NCI-H524 treated with DMSO at 0.1 percent for 48 hours (cell line): ENCODE data around the gene MSTO1.
A peak's percentile ranks its signal among the peaks of the same experiment; 100 is the strongest.
"Not testable (repeated sequence)": the region's sequence is repeated elsewhere in the genome, so short reads cannot be mapped to it uniquely, and the experiment has no call there.

Experiments
- DNase-seq: peaks from one replicate; lab custom pipeline; 2025; lab: John Stamatoyannopoulos, UW

MSTO1 gene

DNA sequence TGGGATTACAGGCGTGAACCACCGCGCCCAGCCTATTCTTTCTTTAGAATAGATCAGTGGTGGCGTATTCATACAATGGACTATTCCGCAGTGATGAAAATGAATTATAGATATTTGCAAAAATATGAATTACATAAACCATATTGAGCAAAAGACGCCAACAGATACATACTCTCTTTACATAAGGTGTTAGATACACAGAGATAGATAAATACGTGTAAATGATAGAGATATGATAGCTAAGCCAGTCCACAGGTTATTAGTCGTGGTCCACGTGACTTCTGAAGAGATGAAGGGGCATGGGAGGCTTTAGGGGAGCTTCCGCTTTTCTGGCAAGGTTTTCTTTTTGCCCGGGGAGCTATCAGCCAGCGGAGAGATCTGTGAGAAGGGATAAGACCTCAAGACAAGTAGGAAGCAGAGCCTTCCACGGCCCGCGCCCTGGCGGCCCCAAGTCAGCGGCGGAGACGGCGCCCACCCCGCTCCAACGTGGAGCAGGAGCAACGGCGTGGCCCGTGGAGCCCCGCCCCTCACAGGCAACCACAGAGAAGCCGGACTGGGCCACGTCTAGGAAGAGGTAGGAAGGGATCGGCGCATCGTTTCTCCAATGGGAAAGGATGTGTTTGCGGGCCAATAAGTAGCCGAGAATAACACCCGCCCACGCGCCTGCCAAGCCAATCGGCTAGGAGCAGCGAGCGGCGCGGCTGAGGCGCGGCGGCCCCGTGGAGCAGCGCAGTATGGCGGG, at the start of gene MSTO1:
Gene MSTO1 (plus strand): TSS at position 704 of the 742 bp plus-strand sequence. CDS start 31 bp downstream, at position 735.
- DNase-seq, result peak; percentile 89

DNA sequence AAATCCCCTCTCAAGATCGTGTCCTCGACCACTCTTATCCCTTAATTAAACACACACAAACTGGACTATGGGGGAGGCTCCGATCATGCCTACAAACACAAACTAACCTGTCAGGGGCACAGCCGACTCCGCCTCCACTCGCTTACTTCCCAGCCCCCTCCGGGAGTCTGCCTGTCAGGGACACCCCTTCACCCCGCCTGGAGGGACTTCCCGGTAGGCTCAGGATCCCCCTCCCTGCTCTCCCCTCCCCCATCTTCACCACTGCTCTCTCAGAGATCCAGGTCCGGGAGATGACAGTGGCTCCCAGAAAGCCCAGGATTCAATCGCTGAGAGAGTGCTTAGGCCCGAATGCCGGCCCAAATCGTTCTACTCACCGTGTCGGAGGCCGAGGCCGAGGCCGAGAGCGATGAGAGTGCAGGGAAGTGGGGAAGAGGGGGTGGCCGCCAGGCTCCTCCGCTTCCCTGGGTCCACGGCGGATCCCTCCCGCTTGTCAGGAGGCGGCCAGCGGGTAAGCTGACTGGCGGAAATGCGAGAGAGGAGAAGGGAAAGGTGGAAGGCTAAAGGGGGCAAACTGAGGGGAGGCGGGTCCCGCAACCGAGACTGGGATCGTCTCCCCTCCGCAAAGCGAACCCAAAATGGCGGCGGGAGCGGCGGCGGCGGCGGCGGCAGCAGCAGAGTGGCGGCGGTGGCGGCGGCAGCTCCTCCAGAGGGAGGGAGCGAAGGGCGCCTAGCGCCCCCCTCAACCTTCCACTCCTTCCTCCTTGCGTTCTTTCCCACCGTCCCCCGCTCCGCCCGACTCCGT, 48.0 kb upstream of the MSTO1 start:
- DNase-seq, result not testable (repeated sequence)

DNA sequence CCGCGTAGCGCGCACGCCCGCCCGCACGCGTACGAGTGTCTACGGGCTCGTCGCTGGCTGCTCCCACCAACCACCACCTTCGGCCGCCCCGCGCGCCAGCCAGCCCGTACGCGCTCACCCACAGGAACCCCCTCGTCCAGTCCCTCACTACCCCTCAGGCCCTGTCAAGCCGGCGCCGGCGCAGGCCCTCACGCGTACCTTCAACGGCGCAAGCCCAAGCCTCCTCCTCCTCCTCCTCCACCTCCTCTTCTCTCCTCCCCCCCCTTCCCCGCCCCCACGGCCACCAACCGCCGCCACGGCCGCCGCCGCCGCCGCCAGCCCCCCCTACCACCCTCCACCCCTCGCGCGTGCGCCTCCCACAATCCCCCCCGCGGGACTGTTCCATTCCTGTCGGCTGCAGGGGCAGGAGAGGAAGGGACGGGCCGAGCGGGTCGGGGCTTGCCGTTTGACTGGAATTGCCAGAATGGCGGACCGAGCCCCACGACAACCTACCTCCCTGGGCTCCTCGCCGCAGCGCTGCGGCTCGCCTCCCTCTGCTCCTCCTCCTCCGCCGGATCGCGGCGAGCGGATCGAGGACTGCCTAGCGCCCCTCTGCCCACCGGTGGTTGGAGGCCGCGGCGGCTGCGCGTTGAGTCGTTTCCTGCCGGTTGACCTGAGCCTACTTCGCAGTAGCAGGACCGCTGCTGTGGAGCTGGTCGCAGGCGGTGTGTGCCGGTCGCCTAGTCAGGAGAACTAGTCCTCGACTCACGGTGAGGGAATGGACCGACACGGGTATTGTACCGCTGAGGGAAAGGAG, 47.2 kb upstream of the MSTO1 start, which contains the start of gene ASH1L:
Gene ASH1L (minus strand): TSS at position 223 of the 796 bp plus-strand sequence. CDS start 41,284 bp downstream, outside the sequence.
- DNase-seq, result peak; percentile 69

DNA sequence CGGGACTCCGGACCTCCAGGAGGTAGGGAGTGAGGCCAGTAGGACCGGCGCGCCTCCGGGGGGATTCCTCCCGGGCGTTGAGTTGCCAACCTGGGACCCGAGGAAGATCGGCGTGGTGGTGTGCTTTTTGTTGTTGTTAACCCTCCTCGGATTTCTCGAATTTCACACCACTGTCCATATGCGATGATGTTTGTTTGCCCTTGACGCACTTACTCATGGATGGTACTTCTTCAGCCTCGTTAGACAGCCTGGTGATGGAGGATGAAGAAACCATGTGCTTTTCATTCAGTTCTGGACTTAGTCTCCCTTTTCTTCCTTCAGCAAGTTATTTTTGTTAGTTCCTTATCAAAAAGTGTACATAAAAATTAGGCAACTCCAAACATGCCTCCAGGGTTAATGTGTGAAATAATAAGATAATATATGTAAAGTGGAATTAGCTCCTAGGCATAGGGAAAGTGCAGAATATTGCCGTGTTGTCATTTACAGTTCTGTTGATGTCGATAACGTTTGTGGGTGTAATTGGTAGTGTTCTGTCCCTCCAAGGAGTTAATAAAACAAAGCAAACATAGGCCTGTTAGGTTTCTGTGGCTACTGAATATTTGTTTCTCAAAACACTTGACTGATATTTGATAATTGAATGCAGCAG, 46.5 kb upstream of the MSTO1 start:
- not testable (repeated sequence) for DNase-seq

DNA sequence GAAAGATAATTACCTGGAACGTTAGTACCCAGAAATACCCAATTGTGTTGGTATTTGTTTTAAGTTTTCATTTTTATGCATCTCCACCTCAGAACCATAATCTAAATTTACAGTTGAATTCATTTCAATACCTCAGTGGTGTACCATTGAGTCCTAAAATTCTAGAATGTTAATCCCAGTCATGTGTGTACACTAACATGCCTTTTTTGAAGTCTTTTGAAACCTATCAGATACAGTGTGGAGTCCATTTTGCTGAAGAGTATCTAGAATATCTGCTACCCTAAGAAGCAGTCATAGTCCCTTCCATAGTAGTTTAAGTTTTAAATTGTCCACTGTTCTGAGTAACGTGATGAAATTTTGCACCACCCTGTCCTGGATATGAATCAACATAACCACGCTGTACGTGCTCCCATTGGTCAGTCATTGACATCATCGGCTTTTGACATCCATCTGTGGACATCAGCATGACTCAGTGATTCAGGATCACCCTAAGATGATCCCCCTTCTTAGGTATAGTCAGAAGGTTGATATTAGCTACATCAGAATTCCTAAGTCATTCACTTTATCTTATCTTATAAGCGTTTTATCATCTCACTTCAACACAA, 39.9 kb upstream of the MSTO1 start:
- no peak for DNase-seq

DNA sequence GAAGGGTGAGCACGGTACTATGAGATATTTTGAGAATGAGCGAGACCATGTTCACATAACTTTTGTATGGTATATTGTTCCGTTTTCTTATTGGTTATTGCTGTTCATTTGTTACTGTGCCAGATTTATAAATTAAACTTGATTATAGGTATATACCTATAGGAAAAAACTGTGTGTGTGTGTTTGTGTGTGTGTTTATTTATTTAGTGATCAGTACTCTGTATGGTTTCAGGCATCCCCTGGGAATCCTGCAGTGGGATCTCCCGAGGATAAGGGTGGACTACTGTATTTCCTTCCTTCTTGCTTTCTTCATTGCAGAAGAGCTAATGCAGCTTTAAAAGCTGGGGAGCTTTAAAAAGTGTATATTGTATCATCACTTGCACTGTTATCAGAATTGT, 39.4 kb upstream of the MSTO1 start:
- no peak for DNase-seq

DNA sequence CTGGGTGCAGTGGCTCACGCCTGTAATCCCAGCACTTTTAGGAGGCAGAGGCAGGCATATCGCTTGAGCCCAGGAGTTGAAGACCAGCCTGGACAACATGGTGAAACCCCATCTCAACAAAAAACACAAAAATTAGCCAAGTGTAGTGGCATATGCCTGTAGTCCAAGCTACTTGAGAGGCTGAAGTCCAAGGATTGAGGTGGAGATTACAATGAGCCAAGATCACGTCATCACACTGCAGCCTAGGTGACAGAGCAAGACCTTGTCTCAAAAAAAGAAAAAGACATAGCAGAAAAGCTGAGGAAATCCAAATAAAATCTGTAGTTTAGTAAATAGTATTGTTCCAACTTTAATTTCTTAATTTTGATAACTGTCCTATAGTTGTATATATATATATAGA, 35.9 kb upstream of the MSTO1 start:
- DNase-seq, result no peak

DNA sequence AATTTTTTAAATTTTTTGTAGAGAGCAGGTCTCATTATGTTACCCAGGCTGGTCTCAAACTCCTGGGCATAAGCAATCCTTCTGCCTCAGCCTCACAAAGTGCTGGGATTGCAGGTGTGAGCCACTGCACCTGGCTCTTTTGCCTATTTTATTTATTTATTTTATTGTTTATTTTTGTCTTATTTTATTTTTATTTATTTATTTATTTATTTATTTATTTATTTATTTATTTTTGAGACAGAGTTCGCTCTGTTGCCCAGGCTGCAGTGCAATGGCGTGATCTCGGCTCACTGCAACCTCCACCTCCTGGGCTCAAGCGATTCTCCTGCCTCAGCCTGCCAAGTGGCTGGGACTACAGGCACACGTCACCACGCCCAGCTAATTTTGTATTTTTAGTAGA, 34.4 kb upstream of the MSTO1 start:
- DNase-seq, result not testable (repeated sequence)

DNA sequence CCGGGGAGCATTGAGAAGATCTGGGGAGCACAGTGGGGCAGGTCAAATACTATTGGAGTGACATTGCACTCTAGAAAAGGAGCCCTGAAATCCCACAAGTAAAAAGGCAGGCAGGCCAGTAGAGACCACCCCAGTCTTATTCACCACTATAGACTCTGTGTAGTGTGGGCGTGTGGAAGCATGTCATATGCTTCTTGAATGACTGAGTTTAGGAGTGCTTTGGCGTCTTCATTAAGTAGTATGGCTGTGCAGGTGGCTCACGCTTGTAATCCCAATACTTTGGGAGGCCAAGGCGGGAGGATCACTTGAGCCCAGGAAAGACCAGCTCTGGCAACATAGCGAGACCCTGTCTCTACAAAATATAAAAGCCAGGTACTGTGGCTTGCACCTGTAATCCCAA, 26.2 kb upstream of the MSTO1 start:
- DNase-seq, result not testable (repeated sequence)

DNA sequence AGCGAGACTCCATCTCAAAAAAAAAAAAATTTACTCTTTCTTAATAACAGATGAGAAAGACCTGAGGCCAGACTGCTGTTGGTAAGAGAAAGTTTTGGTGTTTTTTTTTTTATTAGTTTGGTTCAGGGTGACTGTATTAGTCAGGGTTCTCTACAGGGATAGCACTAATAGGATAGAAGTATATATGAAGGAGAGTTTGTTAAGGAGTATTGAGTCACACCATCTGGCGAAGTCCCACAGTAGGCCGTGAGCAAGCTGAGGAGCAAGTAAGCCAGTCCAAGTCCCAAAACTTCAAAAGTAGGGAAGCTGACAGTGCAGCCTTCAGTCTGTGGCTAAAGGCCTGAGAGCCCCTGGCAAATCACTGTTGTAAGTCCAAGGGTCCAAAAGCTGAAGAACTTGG, 20.7 kb upstream of the MSTO1 start:
- DNase-seq, result not testable (repeated sequence)

DNA sequence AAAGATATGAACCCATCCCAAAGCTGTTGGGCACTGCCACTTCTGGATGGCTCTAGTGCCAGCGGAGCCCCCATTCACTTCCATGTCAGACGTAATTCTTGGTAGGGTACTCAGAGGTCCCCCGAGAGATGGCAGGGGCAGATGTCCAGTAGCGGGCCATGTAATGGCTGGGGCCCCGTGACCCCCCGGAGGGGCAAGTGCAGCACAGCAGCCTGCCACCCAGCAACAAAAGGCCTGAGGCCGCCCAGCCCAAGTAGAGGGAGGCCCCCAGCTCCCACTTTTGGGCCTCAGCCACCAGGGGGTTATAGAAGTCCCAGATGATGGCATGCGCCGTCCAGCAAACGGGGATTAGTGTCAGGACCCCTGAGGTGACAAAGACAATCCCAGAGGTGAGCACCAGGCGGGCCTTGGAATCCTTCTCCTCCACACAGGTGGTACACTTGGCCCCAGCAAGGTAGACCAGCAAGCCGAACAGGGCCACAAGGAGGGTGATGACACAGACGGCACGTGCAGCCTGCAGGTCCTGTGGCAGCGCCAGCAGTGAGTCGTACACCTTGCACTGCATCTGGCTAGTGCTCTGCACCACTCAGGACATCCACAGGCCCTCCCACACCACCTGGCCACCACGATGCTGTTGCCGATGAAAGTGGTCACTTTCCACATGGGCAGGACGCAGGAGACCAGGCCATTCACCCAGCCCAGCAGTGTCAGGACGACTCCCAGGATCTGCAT, 19.3 kb upstream of the MSTO1 start:
- DNase-seq, result not testable (repeated sequence)

DNA sequence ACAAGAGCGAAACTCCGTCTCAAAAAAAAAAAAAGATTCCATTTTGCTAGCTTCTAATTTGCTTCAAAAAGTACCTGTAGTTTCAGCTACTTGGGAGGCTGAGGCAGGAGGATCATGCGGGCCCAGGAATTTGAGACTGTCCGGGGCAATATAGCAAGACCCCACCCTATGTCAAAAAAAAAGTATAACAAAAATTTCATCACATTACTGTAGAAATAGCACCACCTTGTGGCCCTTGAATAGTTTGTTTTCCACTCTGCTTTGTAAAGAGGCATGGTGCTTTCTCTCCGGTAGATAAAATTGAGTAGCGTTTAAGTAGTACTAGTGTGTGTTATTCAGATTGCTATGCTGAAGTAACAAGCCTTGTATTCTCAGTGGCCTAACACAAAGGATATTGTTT, 18.2 kb upstream of the MSTO1 start:
- no peak for DNase-seq

DNA sequence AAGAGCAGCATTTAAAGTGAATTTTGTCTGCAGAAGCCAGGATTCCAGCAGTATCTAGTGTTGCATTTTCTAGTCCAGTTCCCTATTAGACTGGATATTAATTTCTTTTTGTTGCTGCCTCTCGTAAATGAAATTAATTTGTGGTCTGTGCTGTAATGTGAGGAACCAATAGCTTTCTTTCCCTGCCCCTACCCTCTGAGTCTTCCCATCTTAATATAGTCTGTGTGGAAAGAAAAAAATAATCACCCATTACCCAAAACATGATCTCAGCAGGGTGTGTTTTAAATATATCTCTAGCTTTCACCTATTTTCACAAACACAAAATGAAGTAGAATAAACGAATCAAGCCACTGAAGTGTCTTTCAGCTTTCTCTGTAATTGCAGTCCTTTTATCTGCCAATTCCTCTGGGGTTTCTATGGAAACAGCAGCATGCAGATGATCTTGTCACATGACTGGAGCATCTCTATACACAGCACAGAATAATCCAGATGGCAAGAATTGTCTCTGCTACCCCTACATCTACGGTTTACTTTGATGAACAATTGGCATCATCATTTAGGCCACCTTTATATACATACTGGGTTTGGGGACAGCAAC, 14.0 kb upstream of the MSTO1 start:
- not testable (repeated sequence) for DNase-seq

DNA sequence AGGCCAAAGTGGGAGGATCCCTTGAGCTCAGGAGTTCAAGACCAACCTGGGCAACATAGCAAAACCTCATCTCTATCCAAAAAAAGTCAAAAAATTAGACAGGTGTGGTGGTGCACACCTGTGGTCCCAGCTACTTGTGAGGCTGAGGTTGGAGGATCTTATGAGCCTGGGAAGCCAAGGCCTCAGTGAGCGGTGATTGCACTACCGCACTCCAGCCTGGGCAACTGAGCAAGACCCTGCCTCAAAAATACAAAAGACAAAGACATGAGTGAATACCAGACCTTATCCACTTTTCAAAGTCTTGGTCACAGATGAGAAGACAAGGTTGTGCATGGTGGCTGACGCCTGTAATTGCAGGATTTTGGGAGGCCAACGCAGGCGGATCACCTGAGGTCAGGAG, 13.2 kb upstream of the MSTO1 start:
- DNase-seq, result no peak

DNA sequence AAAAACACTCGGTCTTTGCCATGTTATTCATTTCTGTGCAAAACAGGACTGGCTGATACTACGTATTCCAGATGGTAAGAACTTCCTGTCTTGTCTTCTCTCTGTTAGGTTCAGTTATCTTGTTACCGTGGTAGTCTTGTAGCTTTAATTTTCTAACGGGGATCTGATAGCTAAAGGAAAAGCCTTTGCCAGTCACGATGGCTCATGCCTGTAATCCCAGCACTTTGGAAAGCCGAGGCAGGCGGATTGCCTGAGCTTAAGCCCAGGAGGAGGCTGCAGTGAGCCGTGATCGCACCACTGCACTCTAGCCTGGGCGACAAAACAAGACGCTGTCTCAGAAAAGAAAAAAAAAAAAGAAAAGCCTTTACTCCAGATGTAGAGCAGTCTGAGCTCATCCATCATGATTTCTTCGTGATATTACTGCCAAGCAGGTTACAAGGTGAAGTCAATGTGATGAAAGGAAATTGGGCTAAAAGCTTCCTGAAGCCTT, 11.1 kb upstream of the MSTO1 start:
- DNase-seq, result no peak

DNA sequence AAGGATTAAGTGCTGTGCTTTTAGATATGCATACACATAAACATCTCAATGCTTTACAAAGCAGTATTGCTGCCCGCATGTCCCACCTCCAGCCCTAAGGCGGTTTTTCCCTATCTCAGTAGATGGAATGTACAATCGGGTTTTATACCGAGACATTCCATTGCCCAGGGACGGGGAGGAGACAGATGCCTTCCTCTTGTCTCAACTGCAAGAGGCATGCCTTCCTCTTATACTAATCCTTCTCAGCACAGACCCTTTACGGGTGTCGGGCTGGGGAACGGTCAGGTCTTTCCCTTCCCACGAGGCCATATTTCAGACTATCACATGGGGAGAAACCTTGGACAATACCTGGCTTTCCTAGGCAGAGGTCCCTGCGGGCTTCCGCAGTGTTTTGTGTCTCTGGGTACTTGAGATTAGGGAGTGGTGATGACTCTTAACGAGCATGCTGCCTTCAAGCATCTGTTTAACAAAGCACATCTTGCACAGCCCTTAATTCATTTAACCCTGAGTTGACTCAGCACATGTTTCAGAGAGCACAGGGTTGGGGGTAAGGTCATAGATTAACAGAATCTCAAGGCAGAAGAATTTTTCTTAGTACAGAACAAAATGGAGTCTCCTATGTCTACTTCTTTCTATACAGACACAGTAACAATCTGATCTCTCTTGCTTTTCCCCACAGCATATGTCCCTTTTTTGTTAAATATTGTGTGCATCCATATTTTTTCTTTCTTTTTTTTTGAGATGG, 10.0 kb upstream of the MSTO1 start:
- DNase-seq, result not testable (repeated sequence)

DNA sequence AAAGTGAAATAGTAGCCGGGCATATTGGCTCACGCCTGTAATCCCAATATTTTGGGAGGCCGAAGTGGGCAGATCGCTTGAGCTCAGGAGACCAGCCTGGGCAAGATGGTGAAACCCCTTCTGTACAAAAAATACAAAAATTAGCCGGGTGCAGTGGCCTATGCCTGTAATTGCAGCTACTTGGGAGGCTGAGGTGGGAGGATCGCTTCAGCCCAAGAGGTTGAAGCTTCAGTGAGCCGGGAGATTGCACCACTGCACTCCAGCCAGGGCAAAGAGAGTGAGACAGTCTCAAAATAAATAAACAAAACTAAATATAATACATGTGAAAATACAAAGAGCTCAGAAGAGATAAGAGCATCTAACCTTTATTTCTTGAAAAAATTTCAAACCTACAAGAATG, 2.3 kb upstream of the MSTO1 start:
- no peak for DNase-seq

DNA sequence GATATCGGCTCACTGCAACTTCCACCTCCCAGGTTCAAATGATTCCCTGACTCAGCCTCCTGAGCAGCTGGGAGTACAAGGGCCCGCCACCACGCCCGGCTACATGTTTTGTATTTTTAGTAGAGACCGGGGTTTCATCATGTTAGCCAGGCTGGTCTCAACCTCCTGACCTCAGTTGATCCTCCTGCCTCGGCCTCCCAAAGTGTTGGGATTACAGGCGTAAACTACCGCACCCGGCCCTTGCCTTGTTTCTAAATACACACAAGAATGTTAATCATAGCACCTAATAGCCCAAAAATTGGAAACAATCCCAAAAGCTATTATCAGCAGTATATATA, 1.2 kb upstream of the MSTO1 start:
- DNase-seq, result no peak

DNA sequence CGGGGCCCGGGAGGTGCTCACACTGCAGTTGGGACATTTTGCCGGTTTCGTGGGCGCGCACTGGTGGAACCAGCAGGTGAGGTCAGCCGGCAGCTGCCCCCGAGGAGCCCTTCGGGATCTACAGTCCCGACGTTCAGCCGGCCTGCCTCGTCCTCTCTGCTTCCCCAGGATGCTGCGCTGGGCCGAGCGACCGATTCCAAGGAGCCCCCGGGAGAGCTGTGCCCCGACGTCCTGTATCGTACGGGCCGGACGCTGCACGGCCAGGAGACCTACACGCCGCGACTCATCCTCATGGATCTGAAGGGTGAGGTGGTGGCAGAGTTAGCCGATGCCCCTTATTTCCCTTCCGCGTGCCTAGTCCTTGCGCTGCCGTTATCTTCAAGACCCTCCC, 234 bp downstream of the MSTO1 start:
- DNase-seq, result not testable (repeated sequence)

DNA sequence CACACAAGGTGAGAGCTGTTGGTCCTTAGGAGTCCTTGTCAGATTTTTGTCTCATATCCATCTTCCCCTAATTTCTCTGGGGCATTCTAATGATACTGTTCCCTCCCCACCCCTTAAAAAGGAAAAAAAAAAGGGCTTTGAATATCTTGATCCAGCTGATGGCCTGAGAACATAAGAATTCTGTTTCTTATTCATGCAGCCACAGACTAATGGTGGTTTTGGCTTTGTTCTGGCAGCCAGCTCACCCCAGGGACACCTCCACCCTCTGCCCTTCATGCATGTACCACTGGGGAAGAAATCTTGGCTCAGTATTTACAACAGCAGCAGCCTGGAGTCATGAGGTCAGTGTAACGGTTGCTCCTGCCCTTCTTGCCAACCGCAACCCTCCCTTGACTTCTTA, 3.2 kb downstream of the MSTO1 start:
- DNase-seq, result not testable (repeated sequence)
